ENCODE measurements around the gene LRRC25. TPM values are rescaled to one million over a fixed set of nuclear protein-coding genes. Genes with fewer than 3 reads are reported as not detected.

The LRRC25 gene
- polyA plus RNA-seq, 1 donor from 2014 or later, result not detected

DNA sequence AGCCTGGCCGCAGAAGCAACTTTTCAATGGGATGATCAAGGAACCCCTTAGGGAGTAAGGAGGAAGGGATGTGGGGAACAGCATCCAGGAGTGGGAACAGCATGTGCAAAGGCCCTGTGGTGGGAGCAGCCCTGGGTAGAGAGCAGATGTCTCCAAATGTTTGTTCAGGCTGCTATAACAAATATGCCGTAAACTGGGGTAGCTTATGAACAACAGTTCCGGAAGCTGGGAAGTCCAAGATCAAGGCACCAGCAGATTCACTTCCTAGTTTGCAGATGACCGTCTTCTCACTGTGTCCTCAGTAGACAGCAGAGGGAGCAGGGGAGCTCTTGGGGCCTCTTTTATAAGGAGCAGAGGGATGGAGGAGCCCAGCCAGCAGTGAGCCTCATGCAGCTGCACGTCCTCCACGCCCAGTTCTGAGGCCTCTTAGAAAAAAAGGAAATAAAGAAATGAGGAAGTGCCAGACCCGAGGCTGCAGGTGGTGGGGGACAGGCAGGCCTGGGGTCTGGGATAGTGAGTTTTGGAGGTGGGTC is 4.2 kb upstream of the LRRC25 start:
- Histone ChIP-seq H3F3A (ENCODE audit: insufficient read depth, low read length, poor library complexity, severe bottlenecking) (no peaks in the 10 kb centered on the region), H3K4me3 (ENCODE audit: low read length) (no peak overlapping the region), H3K9ac (ENCODE audit: low read length) (no peak overlapping the region), H3K27ac (ENCODE audit: low read length) (no peak overlapping the region), H2AFZ (ENCODE audit: low read depth, low read length) (no peak overlapping the region), H3K27me3 (ENCODE audit: insufficient read depth, low read depth, low read length) (no peaks in the 10 kb centered on the region), H3K79me2 (replicated peaks; ENCODE audit: insufficient read depth, low read length) (no peaks in the 10 kb centered on the region), H3K9me2 (ENCODE audit: insufficient read depth, low read length) (no peaks in the 10 kb centered on the region), H3K9me3 (ENCODE audit: low read length) (no peaks in the 10 kb centered on the region), H3K4me2 (ENCODE audit: low read length) (no peak overlapping the region), H3K36me3 (ENCODE audit: insufficient read depth, low read length) (no peaks in the 10 kb centered on the region), H4K20me1 (ENCODE audit: insufficient read depth) (no peaks in the 10 kb centered on the region)
- TF ChIP-seq, protein P1, sequence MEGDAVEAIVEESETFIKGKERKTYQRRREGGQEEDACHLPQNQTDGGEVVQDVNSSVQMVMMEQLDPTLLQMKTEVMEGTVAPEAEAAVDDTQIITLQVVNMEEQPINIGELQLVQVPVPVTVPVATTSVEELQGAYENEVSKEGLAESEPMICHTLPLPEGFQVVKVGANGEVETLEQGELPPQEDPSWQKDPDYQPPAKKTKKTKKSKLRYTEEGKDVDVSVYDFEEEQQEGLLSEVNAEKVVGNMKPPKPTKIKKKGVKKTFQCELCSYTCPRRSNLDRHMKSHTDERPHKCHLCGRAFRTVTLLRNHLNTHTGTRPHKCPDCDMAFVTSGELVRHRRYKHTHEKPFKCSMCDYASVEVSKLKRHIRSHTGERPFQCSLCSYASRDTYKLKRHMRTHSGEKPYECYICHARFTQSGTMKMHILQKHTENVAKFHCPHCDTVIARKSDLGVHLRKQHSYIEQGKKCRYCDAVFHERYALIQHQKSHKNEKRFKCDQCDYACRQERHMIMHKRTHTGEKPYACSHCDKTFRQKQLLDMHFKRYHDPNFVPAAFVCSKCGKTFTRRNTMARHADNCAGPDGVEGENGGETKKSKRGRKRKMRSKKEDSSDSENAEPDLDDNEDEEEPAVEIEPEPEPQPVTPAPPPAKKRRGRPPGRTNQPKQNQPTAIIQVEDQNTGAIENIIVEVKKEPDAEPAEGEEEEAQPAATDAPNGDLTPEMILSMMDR (IDR thresholded peaks at IDR 0.05; ENCODE audit: poor library complexity, severe bottlenecking), result no peak
- TF ChIP-seq TAF1 (IDR thresholded peaks at IDR 0.05; ENCODE audit: low read depth) (no peak), MXI1 (conservative IDR thresholded peaks at IDR 0.05; ENCODE audit: poor library complexity, severe bottlenecking) (no peak), EP300 (conservative IDR thresholded peaks at IDR 0.05; ENCODE audit: poor library complexity, severe bottlenecking) (no peak), SMC3 (conservative IDR thresholded peaks at IDR 0.05; ENCODE audit: poor library complexity) (no peak), POLR2AphosphoS5 (IDR thresholded peaks at IDR 0.05) (no peak), EZH2 (IDR thresholded peaks at IDR 0.05; ENCODE audit: borderline replicate concordance, insufficient read depth, low read length, poor library complexity, severe bottlenecking) (no peak), RAD21 (conservative IDR thresholded peaks at IDR 0.05) (no peak)
- TF ChIP-seq, protein P2, sequence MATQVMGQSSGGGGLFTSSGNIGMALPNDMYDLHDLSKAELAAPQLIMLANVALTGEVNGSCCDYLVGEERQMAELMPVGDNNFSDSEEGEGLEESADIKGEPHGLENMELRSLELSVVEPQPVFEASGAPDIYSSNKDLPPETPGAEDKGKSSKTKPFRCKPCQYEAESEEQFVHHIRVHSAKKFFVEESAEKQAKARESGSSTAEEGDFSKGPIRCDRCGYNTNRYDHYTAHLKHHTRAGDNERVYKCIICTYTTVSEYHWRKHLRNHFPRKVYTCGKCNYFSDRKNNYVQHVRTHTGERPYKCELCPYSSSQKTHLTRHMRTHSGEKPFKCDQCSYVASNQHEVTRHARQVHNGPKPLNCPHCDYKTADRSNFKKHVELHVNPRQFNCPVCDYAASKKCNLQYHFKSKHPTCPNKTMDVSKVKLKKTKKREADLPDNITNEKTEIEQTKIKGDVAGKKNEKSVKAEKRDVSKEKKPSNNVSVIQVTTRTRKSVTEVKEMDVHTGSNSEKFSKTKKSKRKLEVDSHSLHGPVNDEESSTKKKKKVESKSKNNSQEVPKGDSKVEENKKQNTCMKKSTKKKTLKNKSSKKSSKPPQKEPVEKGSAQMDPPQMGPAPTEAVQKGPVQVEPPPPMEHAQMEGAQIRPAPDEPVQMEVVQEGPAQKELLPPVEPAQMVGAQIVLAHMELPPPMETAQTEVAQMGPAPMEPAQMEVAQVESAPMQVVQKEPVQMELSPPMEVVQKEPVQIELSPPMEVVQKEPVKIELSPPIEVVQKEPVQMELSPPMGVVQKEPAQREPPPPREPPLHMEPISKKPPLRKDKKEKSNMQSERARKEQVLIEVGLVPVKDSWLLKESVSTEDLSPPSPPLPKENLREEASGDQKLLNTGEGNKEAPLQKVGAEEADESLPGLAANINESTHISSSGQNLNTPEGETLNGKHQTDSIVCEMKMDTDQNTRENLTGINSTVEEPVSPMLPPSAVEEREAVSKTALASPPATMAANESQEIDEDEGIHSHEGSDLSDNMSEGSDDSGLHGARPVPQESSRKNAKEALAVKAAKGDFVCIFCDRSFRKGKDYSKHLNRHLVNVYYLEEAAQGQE (IDR thresholded peaks at IDR 0.05; ENCODE audit: borderline replicate concordance), result no peak

DNA sequence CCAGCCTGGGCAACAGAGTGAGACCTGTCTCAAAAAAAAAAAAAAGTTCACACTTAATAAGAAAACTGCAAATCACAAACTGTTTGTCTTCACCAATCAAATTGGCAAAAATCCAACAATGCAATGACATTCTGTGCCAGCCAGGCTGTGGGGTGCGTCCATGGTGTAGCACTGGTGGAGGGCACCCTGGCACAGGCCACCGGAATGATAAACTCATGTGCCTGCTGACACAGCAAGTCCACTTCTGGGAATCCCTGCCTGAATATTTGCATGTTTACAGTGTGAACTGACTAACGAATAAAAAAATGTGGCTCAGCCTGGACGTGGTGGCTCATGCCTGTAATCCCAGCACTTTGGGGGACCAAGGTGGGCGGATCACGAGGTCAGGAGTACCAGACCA is 1.6 kb upstream of the LRRC25 start:
- Histone ChIP-seq H3K4me3 (ENCODE audit: low read length) (no peak overlapping the region), H3K9me3 (ENCODE audit: low read length) (no peaks in the 10 kb centered on the region), H3K36me3 (ENCODE audit: insufficient read depth, low read length) (no peaks in the 10 kb centered on the region), H3K79me2 (replicated peaks; ENCODE audit: insufficient read depth, low read length) (no peaks in the 10 kb centered on the region), H3K4me2 (ENCODE audit: low read length) (no peak overlapping the region), H4K20me1 (ENCODE audit: insufficient read depth) (no peaks in the 10 kb centered on the region), H3K27ac (ENCODE audit: low read length) (no peak overlapping the region), H3K9ac (ENCODE audit: low read length) (no peak overlapping the region), H2AFZ (ENCODE audit: low read depth, low read length) (no peak overlapping the region), H3K27me3 (ENCODE audit: insufficient read depth, low read depth, low read length) (no peaks in the 10 kb centered on the region), H3F3A (ENCODE audit: insufficient read depth, low read length, poor library complexity, severe bottlenecking) (no peaks in the 10 kb centered on the region), H3K9me2 (ENCODE audit: insufficient read depth, low read length) (no peaks in the 10 kb centered on the region)
- no peak for TF ChIP-seq TAF1 (IDR thresholded peaks at IDR 0.05; ENCODE audit: low read depth)
- no peak for TF ChIP-seq MXI1 (conservative IDR thresholded peaks at IDR 0.05; ENCODE audit: poor library complexity, severe bottlenecking)
- no peak for TF ChIP-seq SMC3 (conservative IDR thresholded peaks at IDR 0.05; ENCODE audit: poor library complexity)
- TF ChIP-seq, protein P1 (IDR thresholded peaks at IDR 0.05; ENCODE audit: poor library complexity, severe bottlenecking), result no peak
- no peak for TF ChIP-seq RAD21 (conservative IDR thresholded peaks at IDR 0.05)
- TF ChIP-seq, protein P2 (IDR thresholded peaks at IDR 0.05; ENCODE audit: borderline replicate concordance), result no peak
- no peak for TF ChIP-seq EZH2 (IDR thresholded peaks at IDR 0.05; ENCODE audit: borderline replicate concordance, insufficient read depth, low read length, poor library complexity, severe bottlenecking)
- TF ChIP-seq EP300 (conservative IDR thresholded peaks at IDR 0.05; ENCODE audit: poor library complexity, severe bottlenecking), result no peak
- TF ChIP-seq POLR2AphosphoS5 (IDR thresholded peaks at IDR 0.05), result no peak

Measured in neural cell (in vitro differentiated cells).